ENCODE data around the gene PRH2. TPM values are rescaled to one million over a fixed set of nuclear protein-coding genes. Genes with fewer than 3 reads are reported as not detected.

The PRH2 gene
- total RNA-seq, 4 donors from 2014 or later: not detected

- no peak overlapping the region for H3K4me3 ChIP-seq
- no peaks in the 10 kb centered on the region for H3K9me3 ChIP-seq
- in situ Hi-C loops (cut with MboI; ENCODE audit: low sequenced_read_pairs in 4 of 4) (no loop called here), intact Hi-C loops (cut with DNase I; ENCODE audit: low total_unique reads) (no loop called here)
- H3K27me3 ChIP-seq: no peaks in the 10 kb centered on the region
- no peak for TF ChIP-seq CTCF (IDR thresholded peaks at IDR 0.05 in 4 of 5, conservative IDR thresholded peaks at IDR 0.05 in 1 of 5)
- no peak for TF ChIP-seq POLR2A (IDR thresholded peaks at IDR 0.05)
- no peaks in the 10 kb centered on the region for H3K4me1 ChIP-seq
- no peak overlapping the region for H3K27ac ChIP-seq
- DNase-seq (no peak), ATAC-seq (no peak)
- H3K36me3 ChIP-seq: no peaks in the 10 kb centered on the region
These were observed 11.4 kb downstream of the PRH2 start for GRCh38 chr12:10940389-10940788.

- Histone ChIP-seq H3K27ac (no peak overlapping the region), H3K36me3 (no peaks in the 10 kb centered on the region), H3K9me3 (no peaks in the 10 kb centered on the region), H3K27me3 (no peaks in the 10 kb centered on the region), H3K4me3 (no peak overlapping the region), H3K4me1 (no peaks in the 10 kb centered on the region)
- TF ChIP-seq CTCF (IDR thresholded peaks at IDR 0.05 in 4 of 5, conservative IDR thresholded peaks at IDR 0.05 in 1 of 5) (no peak), POLR2A (IDR thresholded peaks at IDR 0.05) (no peak)
- in situ Hi-C loops (cut with MboI; ENCODE audit: low sequenced_read_pairs in 4 of 4): no loop called here
- intact Hi-C loops (cut with DNase I; ENCODE audit: low total_unique reads): no loop called here
- DNase-seq: no peak
- ATAC-seq: no peak
These were observed 12.3 kb downstream of the PRH2 start for GRCh38 chr12:10941369-10941768.

- no peaks in the 10 kb centered on the region for H3K36me3 ChIP-seq
- no peak overlapping the region for H3K27ac ChIP-seq
- no peak overlapping the region for H3K4me3 ChIP-seq
- no peak for ATAC-seq
- in situ Hi-C loops (cut with MboI; ENCODE audit: low sequenced_read_pairs in 4 of 4) (no loop called here), intact Hi-C loops (cut with DNase I; ENCODE audit: low total_unique reads) (no loop called here)
- no peaks in the 10 kb centered on the region for H3K27me3 ChIP-seq
- H3K9me3 ChIP-seq: no peaks in the 10 kb centered on the region
- TF ChIP-seq POLR2A (IDR thresholded peaks at IDR 0.05) (no peak), CTCF (IDR thresholded peaks at IDR 0.05 in 4 of 5, conservative IDR thresholded peaks at IDR 0.05 in 1 of 5) (no peak)
- no peak for DNase-seq
- no peaks in the 10 kb centered on the region for H3K4me1 ChIP-seq
These were observed 13.0 kb downstream of the PRH2 start for GRCh38 chr12:10941916-10942607.

GRCh38 chr12:10943167-10943566, 14.1 kb downstream of the PRH2 start:
- no peaks in the 10 kb centered on the region for H3K4me1 ChIP-seq
- no peaks in the 10 kb centered on the region for H3K27me3 ChIP-seq
- no peak for DNase-seq
- no peak for ATAC-seq
- no peaks in the 10 kb centered on the region for H3K9me3 ChIP-seq
- no peak for TF ChIP-seq POLR2A (IDR thresholded peaks at IDR 0.05)
- no peak for TF ChIP-seq CTCF (IDR thresholded peaks at IDR 0.05 in 4 of 5, conservative IDR thresholded peaks at IDR 0.05 in 1 of 5)
- H3K4me3 ChIP-seq: no peak overlapping the region
- in situ Hi-C loops (cut with MboI; ENCODE audit: low sequenced_read_pairs in 4 of 4): no loop called here
- no peaks in the 10 kb centered on the region for H3K36me3 ChIP-seq
- H3K27ac ChIP-seq: no peak overlapping the region
- intact Hi-C loops (cut with DNase I; ENCODE audit: low total_unique reads): no loop called here

GRCh38 chr12:10952645-10953044, 23.6 kb downstream of the PRH2 start:
- in situ Hi-C loops (cut with MboI; ENCODE audit: low sequenced_read_pairs in 4 of 4): no loop called here
- Histone ChIP-seq H3K9me3 (no peaks in the 10 kb centered on the region), H3K4me3 (no peak overlapping the region), H3K4me1 (peaks cover 7 to 15% of the 10 kb centered on the region in 2 donors), H3K27me3 (no peaks in the 10 kb centered on the region), H3K36me3 (no peaks in the 10 kb centered on the region), H3K27ac (no peak overlapping the region)
- TF ChIP-seq CTCF (IDR thresholded peaks at IDR 0.05 in 4 of 5, conservative IDR thresholded peaks at IDR 0.05 in 1 of 5): no peak
- no peak for TF ChIP-seq POLR2A (IDR thresholded peaks at IDR 0.05)
- DNase-seq (peak in 1 of 2 donors; percentile 14), ATAC-seq (peak in 1 of 2 donors; percentile 66)
- intact Hi-C loops (cut with DNase I; ENCODE audit: low total_unique reads): no loop called here
